Epithelial cell of proximal tubule (primary cell): ENCODE measurements around the gene TAGLN3. TPM values are rescaled to one million over a fixed set of nuclear protein-coding genes. Genes with fewer than 3 reads are reported as not detected.

Experiments
- DNase-seq: peaks from one replicate; pipeline ENCODE4 v3.0.0-alpha.2; 2011; ENCODE audit warnings: low read depth
- H3K4me3 ChIP-seq: 2 replicates; pipeline ENCODE4 v1.5.1; 2011; ENCODE audit warnings: low read depth, mild to moderate bottlenecking, low read length
- CTCF ChIP-seq: conservative IDR thresholded peaks from 2 replicates; pipeline ENCODE4 v1.5.1; 2012; ENCODE audit warnings: low read depth, mild to moderate bottlenecking, low read length
- total RNA-seq: library from RNA; depleted of rRNA; stranded (reverse); fragments of >200 nt; gene quantifications from 2 replicates; pipeline ENCODE4 v1.2.3, GENCODE V29; 2015

Gene TAGLN3
- total RNA-seq, 1 donor from 2014 or later = 10.0 TPM

- TF ChIP-seq CTCF = no peak
- H3K4me3 ChIP-seq = no peak overlapping the region
- DNase-seq = no peak
These were observed 23.6 kb upstream of the TAGLN3 start for GRCh38 chr3:111975131-111975530.

GRCh38 chr3:111976254-111976653, 22.5 kb upstream of the TAGLN3 start:
- no peak overlapping the region for H3K4me3 ChIP-seq
- no peak for DNase-seq
- TF ChIP-seq CTCF = no peak

GRCh38 chr3:111978583-111979433, 19.9 kb upstream of the TAGLN3 start, which contains the start of gene ABHD10:
Gene ABHD10 (plus strand): TSS chr3:111979026. CDS start chr3:111979062, 36 bp downstream.
- peak; percentile 83 for DNase-seq
- no peak for TF ChIP-seq CTCF
- H3K4me3 ChIP-seq = peak within 1 kb of the TSS; percentile 70

- peak overlapping the region; percentile 70 for H3K4me3 ChIP-seq
- DNase-seq = no peak
- TF ChIP-seq CTCF = no peak
These were observed 19.2 kb upstream of the TAGLN3 start for GRCh38 chr3:111979434-111980038.

- peak overlapping the region; percentile 2 for H3K4me3 ChIP-seq
- no peak for TF ChIP-seq CTCF
- no peak for DNase-seq
These were observed 17.8 kb upstream of the TAGLN3 start for GRCh38 chr3:111980716-111981456.

GRCh38 chr3:111981457-111981763, 17.3 kb upstream of the TAGLN3 start:
- no peak for TF ChIP-seq CTCF
- no peak overlapping the region for H3K4me3 ChIP-seq
- DNase-seq = no peak
